DND-41 (cell line): ENCODE results near the gene GPR83.

Experiments
- ATAC-seq: fragments of 200-7000 bp; cut with Tn5 transposase; 3 replicates; pipeline ENCODE4 v1.9.1; 2021; ENCODE audit warnings: low read depth; ENCODE audit not compliant: insufficient read depth
- DNase-seq: peaks from one replicate; pipeline ENCODE4 v3.0.0-alpha.2; 2020
- H2AFZ ChIP-seq: 2 replicates; pipeline ENCODE4 v1.6.0; 2012; ENCODE audit warnings: low read depth, low read length
- H3K27ac ChIP-seq: 2 replicates; pipeline ENCODE4 v1.5.1; 2012; ENCODE audit warnings: low read length, inconsistent platforms
- H3K27me3 ChIP-seq: fragments of 200-600 bp; sonication (generic); 2 replicates; pipeline ENCODE4 v1.6.0; 2012; ENCODE audit warnings: low read length, mild to moderate bottlenecking, inconsistent platforms; ENCODE audit not compliant: insufficient read depth, poor library complexity
- H3K36me3 ChIP-seq: 2 replicates; pipeline ENCODE4 v1.5.1; 2012; ENCODE audit warnings: low read length, inconsistent platforms; ENCODE audit not compliant: insufficient read depth
- H3K4me1 ChIP-seq: 2 replicates; pipeline ENCODE4 v1.5.1; 2012; ENCODE audit warnings: mild to moderate bottlenecking, low read length; ENCODE audit not compliant: insufficient read depth
- H3K4me2 ChIP-seq: 2 replicates; pipeline ENCODE4 v1.6.0; 2012; ENCODE audit warnings: mild to moderate bottlenecking, moderate library complexity, low read length, inconsistent platforms; ENCODE audit not compliant: insufficient read depth
- H3K4me3 ChIP-seq, 2 experiments: fragments of 200-600 bp in 1 of 2; shearing (Covaris generic) in 1 of 2; 2 replicates each; pipeline ENCODE4 v1.5.1; 2012 to 2016; ENCODE audit warnings: inconsistent platforms in 2 of 2, low read length in 2 of 2, mild to moderate bottlenecking in 2 of 2, low read depth in 1 of 2, moderate library complexity in 1 of 2
- H3K79me2 ChIP-seq: 2 replicates; pipeline ENCODE4 v1.6.0; 2012; ENCODE audit warnings: low read length, inconsistent platforms; ENCODE audit not compliant: insufficient read depth
- H3K9ac ChIP-seq: 2 replicates; pipeline ENCODE4 v1.6.0; 2012; ENCODE audit warnings: low read depth, mild to moderate bottlenecking, inconsistent platforms, low read length, moderate library complexity
- H3K9me3 ChIP-seq: 2 replicates; pipeline ENCODE4 v1.5.1; 2012; ENCODE audit warnings: low read length, moderate library complexity, mild to moderate bottlenecking, inconsistent platforms; ENCODE audit not compliant: insufficient read depth, severe bottlenecking
- H4K20me1 ChIP-seq: 2 replicates; pipeline ENCODE4 v1.6.0; 2012; ENCODE audit warnings: low read length; ENCODE audit not compliant: insufficient read depth
- EZH2 ChIP-seq: IDR thresholded peaks from 3 replicates; pipeline ENCODE4 v1.6.1; 2012; ENCODE audit warnings: borderline replicate concordance, low read depth, mild to moderate bottlenecking, moderate library complexity, low read length, inconsistent platforms; ENCODE audit not compliant: severe bottlenecking
- TF ChIP-seq, protein P1 (sequence below): IDR thresholded peaks from 2 replicates; pipeline ENCODE4 v1.5.1; 2012; ENCODE audit warnings: borderline replicate concordance, low read length, moderate library complexity, mild to moderate bottlenecking; ENCODE audit not compliant: poor library complexity, severe bottlenecking; ENCODE audit errors: extremely low read depth

The GPR83 gene

GRCh38 chr11:94402355-94402754 is 1.1 kb upstream of the GPR83 start:
- H3K4me2 ChIP-seq = no peak overlapping the region
- no peak overlapping the region for H3K9ac ChIP-seq
- no peaks in the 10 kb centered on the region for H3K79me2 ChIP-seq
- DNase-seq = no peak
- H3K27me3 ChIP-seq = no peaks in the 10 kb centered on the region
- no peak overlapping the region for H2AFZ ChIP-seq
- TF ChIP-seq EZH2 = no peak
- TF ChIP-seq, protein P1, sequence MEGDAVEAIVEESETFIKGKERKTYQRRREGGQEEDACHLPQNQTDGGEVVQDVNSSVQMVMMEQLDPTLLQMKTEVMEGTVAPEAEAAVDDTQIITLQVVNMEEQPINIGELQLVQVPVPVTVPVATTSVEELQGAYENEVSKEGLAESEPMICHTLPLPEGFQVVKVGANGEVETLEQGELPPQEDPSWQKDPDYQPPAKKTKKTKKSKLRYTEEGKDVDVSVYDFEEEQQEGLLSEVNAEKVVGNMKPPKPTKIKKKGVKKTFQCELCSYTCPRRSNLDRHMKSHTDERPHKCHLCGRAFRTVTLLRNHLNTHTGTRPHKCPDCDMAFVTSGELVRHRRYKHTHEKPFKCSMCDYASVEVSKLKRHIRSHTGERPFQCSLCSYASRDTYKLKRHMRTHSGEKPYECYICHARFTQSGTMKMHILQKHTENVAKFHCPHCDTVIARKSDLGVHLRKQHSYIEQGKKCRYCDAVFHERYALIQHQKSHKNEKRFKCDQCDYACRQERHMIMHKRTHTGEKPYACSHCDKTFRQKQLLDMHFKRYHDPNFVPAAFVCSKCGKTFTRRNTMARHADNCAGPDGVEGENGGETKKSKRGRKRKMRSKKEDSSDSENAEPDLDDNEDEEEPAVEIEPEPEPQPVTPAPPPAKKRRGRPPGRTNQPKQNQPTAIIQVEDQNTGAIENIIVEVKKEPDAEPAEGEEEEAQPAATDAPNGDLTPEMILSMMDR = no peak
- no peak for ATAC-seq
- H3K4me1 ChIP-seq = no peaks in the 10 kb centered on the region
- H3K4me3 ChIP-seq = no peak overlapping the region
- H3K36me3 ChIP-seq = no peaks in the 10 kb centered on the region
- H3K9me3 ChIP-seq = no peaks in the 10 kb centered on the region
- H4K20me1 ChIP-seq = no peaks in the 10 kb centered on the region
- H3K27ac ChIP-seq = no peak overlapping the region

GRCh38 chr11:94401773-94402265 is 600 bp upstream of the GPR83 start:
- Histone ChIP-seq H3K36me3 (no peaks in the 10 kb centered on the region), H3K9ac (no peak overlapping the region), H3K4me3 (no peak overlapping the region)

GRCh38 chr11:94400457-94400838 is 771 bp downstream of the GPR83 start:
- Histone ChIP-seq H3K36me3 (no peaks in the 10 kb centered on the region), H3K9ac (no peak overlapping the region), H3K4me1 (no peaks in the 10 kb centered on the region), H3K27ac (no peak overlapping the region), H3K4me2 (no peak overlapping the region), H3K79me2 (no peaks in the 10 kb centered on the region), H3K9me3 (no peaks in the 10 kb centered on the region), H2AFZ (no peak overlapping the region), H4K20me1 (no peaks in the 10 kb centered on the region), H3K4me3 (no peak overlapping the region), H3K27me3 (no peaks in the 10 kb centered on the region)
- TF ChIP-seq, protein P1 = no peak
- TF ChIP-seq EZH2 = no peak
- DNase-seq = no peak
- ATAC-seq = no peak

More at GRCh38 chr11:94401773-94402265, 600 bp upstream of the GPR83 start:
- Histone ChIP-seq H3K4me2 (no peak overlapping the region), H3K79me2 (no peaks in the 10 kb centered on the region), H3K27me3 (no peaks in the 10 kb centered on the region), H3K27ac (no peak overlapping the region), H4K20me1 (no peaks in the 10 kb centered on the region), H3K9me3 (no peaks in the 10 kb centered on the region), H3K4me1 (no peaks in the 10 kb centered on the region), H2AFZ (no peak overlapping the region)
- ATAC-seq = no peak
- TF ChIP-seq, protein P1 = no peak
- no peak for TF ChIP-seq EZH2
- no peak for DNase-seq

- no peak for TF ChIP-seq EZH2
- TF ChIP-seq, protein P1 = no peak
- no peak overlapping the region for H3K4me3 ChIP-seq
- ATAC-seq (no peak), DNase-seq (no peak)
- no peak overlapping the region for H3K4me2 ChIP-seq
- H3K36me3 ChIP-seq = no peaks in the 10 kb centered on the region
- no peak overlapping the region for H3K9ac ChIP-seq
- no peaks in the 10 kb centered on the region for H3K79me2 ChIP-seq
- H2AFZ ChIP-seq = no peak overlapping the region
- H3K4me1 ChIP-seq = no peaks in the 10 kb centered on the region
- no peaks in the 10 kb centered on the region for H3K27me3 ChIP-seq
- no peaks in the 10 kb centered on the region for H4K20me1 ChIP-seq
- H3K27ac ChIP-seq = no peak overlapping the region
- H3K9me3 ChIP-seq = no peaks in the 10 kb centered on the region
These were observed 1.2 kb downstream of the GPR83 start for GRCh38 chr11:94400050-94400449.
